ENCODE data around the gene CALY.

Gene CALY

GRCh38 chr10:133281628-133282372 is 54.9 kb downstream of the CALY start:
- DNase-seq: no peak

DNA sequence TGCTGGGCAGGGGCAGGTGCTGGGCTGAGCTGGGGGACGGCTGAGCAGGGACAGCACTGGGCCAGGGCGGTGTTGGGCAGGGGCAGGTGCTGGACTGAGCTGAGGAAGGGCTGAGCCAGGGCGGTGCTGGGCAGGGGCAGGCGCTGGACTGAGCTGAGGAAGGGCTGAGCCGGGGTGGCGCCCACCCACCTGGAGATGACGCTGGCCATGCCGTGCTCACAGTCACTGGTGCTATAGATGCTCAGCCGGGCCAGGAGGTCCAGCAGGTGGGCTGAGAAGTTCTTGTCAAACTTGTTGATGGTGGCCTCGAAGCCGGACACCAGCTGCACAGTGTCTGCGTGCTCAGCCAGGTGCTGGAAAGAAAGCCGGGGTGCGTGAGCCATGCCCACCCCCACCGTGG is 55.6 kb downstream of the CALY start:
- no peak for DNase-seq

DNA sequence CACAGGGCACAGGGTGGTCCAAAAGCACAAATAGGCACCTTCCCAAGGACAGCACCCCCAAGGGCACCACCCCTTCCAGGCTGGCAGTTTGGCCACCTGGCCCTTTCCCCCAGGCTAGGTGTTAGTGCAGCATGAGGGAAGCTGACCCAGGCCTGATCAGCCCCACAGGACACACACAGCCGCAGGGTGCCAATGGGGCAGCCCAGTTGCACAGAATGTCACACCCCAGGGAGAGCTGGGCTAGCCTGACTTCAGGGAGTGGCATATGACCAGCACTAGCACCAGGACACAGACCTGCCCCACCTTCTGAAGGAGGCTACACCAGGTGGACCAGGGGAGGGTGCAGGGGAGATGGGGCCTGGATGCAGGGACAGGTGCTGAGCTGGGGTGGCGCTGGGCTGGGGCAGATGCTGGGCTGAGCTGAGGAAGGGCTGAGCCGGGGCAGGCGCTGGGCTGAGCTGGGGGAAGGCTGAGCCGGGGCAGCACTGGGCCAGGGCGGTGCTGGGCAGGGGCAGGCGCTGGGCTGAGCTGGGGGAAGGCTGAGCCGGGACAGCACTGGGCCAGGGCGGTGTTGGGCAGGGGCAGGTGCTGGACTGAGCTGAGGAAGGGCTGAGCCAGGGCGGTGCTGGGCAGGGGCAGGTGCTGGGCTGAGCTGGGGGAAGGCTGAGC is 56.2 kb downstream of the CALY start:
- no peak for DNase-seq

GRCh38 chr10:133279326-133280226 is 57.1 kb downstream of the CALY start:
- DNase-seq: no peak

DNA sequence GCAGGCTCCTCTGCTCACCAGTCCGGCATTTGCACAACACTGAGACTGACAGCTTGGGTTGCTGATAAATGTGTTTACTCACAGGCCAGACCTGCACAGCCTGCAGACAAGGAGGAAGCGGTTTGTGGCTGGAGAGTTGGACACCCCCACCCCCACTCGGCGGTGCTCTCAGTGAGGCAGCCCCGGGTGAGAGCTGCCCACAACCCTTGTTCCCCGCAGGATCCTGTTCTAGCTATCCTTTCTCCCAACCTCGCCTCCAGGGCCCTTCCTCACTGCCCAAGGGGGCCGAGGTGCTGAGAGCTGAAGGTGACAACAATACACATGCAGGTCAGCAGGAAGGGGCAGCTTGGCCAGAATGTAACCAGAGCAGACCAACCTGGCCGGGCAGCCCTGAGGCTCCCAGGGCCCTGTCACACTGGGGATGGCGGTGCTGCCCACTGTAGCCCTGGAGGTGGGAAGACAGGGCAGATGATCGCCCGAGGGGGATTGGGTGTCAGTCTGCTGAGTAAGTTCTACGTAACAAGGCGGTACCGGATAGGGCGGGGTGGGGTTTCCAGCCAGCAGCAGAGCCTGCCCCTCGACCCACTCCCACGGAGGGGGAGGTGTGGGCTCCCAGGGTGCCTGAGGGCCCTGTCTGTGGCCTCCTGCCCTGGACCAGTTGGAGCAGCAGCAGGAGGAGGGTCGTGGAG is 58.0 kb downstream of the CALY start:
- DNase-seq: no peak

- no peak for DNase-seq
Observed at GRCh38 chr10:133277993-133278576, 58.6 kb downstream of the CALY start.

GRCh38 chr10:133277277-133277992 is 59.3 kb downstream of the CALY start:
- no peak for DNase-seq

DNA sequence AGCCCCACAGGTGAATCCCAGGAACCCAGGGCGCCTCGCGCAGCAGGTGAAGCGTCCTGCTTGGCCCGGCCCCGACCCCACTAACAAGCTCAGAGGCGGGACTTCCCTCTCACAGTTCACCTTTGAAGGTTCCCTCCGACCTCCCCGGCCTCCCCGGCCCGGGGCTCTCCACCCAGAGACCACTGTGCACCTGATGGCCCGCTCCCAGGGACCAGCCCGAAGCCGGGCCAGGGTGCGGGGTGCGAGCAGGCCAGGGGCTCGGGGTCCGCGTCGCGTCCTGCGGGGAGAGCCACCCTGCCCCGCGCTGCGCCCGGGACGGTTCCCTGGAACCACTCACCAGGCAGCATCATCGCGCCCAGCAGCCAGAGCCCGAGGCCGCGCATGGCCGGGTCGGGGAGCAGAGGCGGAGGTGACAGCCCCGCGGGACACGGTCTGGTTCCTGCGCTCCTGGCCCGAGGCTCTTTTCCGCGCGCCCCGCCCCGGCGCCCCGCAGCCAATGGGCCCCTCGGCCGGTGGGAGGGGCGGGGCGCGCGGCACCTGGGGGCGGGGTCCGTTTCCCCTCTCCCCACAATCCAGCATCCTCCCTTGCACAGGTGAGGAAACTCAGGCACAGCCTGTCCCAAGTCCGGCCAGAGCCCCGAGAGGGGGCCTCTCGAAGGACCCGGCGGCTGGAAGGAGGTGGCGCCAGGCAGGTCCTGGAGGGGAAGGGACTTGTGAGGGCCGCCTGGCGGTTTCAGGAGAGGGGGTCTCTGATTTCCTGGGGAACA is 60.1 kb downstream of the CALY start, which contains the start of gene ADAM8:
ADAM8 (minus strand) TSS at position 434 of the 767 bp plus-strand sequence; CDS start at position 383, 51 bp downstream.
- no peak for DNase-seq

DNA sequence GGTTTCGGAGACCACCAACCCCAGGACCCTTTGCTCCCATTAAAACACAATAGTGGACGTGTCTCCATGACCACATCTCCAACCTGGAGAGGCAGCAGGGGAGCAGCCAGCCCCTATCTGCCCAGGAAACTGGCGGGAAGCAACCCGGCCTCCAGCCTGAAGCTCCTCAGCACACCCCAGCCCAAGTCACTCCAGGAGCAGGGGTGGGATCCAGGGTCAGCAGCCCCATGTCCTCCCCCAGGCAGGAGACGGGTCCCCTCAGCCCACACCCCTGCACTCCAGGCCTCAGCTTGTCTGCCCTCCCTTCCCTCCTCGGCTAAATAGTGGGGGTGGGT is 60.6 kb downstream of the CALY start:
- DNase-seq: no peak

GRCh38 chr10:133275684-133276092 is 61.0 kb downstream of the CALY start:
- no peak for DNase-seq

DNA sequence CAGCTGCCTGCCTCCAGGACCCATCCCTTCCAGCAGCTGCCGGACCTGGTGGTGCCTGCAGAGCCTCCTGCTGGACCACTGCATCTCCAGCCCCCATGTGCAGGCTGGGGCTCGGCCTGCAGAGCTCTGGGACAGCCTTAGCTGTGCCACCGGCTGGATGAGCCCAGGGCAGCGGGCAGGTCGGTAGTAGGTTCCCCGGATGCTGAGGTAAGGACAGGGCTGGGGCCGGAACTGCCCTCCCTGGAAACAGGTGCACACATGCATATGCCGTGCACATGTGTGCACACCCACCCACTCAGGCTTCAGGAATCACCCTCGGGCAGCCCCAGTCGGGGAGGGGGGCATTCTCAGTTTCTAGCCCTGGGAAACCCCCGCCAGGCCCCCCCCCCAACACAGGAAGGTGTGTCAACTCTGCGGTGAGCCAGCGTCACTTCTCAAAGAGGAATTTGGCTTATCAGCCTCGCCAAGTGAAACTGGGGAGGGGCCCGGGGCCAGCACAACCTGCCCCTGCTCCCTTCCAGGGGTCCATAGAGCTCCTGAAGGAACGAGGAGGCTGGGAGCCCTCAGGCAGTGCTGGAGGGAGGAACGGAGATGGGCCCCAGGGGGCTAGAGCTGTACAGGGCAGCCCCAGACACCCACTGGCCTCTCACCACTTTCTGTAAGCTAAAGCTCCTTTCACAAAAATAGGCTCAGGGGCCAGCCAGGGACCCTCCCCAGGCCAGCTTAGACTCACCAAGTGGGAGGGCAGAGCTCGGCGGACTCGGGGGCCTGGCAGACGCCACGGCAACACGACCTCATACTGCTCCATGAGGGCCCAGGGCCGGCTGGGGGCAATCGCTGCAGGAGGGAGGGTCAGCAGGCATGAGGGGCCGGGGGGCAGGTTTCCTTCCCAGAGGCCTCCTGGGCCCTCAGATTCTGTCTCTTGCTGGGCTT is 61.7 kb downstream of the CALY start:
- DNase-seq: no peak
